Limb (tissue), 2 donors: ENCODE measurements around the gene PITPNM1.
"Not testable (repeated sequence)": the region's sequence is repeated elsewhere in the genome, so short reads cannot be mapped to it uniquely, and the experiment has no call there.

ENCODE experiments used
- DNase-seq, 2 donors: peaks; one replicate each; pipeline ENCODE4 v3.0.0-alpha.2; 2016; ENCODE audit errors: extremely low spot score in 2 of 2

Gene PITPNM1

GRCh38 chr11:67489885-67490726 lies 15.1 kb downstream of the PITPNM1 start:
- peak in 1 of 2 donors; percentile 27 for DNase-seq

GRCh38 chr11:67489203-67489884 lies 15.8 kb downstream of the PITPNM1 start:
- DNase-seq: no peak

DNA sequence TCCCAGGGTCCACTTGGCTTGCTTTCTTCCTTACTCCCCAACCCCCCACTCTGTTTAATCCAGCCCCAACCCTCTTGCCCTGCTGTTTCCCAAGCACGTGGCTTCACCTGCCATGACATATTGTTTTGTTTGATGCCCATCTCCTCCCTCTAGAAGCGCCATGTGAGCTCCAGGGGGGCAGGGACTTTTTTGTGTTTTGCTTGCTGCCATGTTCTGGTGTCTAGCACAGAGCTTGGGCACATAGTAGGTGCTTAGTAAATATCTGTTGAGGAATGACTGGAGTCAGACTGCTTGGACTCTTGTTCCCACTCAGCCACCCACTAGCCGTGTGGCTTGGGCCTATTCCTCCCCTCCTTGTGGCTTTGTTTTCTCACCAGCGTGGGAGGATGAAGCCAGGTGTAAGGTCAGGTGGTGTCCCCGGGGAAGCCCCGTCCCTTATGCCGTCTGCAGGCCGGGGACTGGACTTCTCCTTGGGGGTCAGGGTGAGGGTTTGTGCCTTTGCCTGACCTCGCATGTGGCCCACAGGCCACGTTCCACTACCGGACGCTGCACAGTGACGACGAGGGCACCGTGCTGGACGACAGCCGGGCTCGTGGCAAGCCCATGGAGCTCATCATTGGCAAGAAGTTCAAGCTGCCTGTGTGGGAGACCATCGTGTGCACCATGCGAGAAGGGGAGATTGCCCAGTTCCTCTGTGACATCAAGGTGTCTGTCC lies 18.5 kb downstream of the PITPNM1 start:
- DNase-seq: no peak

- not testable (repeated sequence) for DNase-seq
Observed at GRCh38 chr11:67485873-67486361, 19.2 kb downstream of the PITPNM1 start.

DNA sequence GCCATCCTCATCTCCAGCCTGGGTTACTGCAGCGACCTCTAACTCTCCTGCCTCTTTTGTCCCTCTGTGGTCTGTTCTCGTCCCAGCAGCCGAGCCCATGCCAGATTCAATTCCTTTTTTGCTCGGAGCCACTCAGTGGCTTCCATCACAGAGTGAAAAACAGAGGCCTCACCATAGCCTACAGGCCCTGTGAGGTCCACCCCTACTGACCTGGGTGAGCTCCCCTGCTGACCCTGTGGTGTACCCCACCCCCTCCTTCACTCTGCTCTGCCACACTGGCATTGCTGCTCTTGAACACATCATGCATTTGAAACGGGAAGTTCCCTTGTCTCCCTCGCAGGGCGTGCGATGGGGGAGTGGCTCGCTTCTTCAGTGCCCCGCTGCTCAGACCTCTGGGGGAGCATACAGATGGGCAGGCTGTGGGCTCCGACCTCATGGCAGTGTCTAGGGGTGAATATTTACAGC lies 20.3 kb downstream of the PITPNM1 start:
- DNase-seq: peak in 1 of 2 donors; percentile 25

GRCh38 chr11:67483831-67484665 lies 21.1 kb downstream of the PITPNM1 start:
- no peak for DNase-seq

- peak; percentile 97 to 98 for DNase-seq
Observed at GRCh38 chr11:67482827-67483798, 22.1 kb downstream of the PITPNM1 start, which contains the start of gene AIP. AIP (plus strand) TSS chr11:67483026; CDS start chr11:67483159, 133 bp downstream.

DNA sequence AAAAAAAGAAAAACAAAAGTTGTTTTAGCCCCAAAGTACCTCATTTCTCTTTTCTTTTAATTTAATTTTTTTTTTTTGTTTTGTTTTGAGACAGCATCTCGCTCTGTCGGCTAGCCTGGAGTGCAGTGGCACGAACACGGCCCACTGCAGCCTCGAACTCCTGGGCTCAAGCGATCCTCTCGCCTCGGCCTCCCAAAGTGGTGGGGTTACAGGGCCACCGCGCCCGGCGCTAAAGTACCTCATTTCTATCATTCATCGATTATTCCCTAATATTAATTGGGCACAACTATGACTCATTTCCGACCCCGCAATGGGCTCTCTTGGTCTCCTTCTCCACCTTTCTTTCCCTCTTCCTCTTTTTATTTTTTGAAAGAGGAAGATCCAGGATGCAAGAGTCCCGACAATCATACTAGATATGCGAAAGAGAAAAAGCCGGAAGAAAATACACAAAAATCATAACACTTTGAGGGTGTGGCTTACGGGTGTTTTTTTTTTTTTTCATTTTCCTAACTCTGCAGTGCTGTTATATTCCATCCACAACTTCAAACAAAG lies 22.8 kb downstream of the PITPNM1 start:
- DNase-seq: no peak

DNA sequence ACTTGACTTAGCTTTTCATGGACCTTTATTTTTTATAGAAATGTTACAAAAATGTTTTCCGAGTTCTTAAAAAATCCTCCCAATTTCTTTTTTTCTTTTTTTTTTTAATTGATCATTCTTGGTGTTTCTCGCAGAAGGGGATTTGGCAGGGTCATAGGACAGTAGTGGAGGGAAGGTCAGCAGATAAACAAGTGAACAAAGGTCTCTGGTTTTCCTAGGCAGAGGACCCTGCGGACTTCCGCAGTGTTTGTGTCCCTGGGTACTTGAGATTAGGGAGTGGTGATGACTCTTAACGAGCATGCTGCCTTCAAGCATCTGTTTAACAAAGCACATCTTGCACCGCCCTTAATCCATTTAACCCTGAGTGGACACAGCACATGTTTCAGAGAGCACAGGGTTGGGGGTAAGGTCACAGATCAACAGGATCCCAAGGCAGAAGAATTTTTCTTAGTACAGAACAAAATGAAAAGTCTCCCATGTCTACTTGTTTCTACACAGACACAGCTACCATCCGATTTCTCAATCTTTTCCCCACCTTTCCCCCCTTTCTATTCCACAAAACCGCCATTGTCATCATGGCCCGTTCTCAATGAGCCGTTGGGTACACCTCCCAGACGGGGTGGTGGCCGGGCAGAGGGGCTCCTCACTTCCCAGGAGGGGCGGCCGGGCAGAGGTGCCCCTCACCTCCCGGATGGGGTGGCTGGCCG lies 27.7 kb downstream of the PITPNM1 start:
- DNase-seq: not testable (repeated sequence)

GRCh38 chr11:67476692-67477091 lies 28.5 kb downstream of the PITPNM1 start:
- DNase-seq: not testable (repeated sequence)

GRCh38 chr11:67472882-67473281 lies 32.3 kb downstream of the PITPNM1 start:
- DNase-seq: no peak

DNA sequence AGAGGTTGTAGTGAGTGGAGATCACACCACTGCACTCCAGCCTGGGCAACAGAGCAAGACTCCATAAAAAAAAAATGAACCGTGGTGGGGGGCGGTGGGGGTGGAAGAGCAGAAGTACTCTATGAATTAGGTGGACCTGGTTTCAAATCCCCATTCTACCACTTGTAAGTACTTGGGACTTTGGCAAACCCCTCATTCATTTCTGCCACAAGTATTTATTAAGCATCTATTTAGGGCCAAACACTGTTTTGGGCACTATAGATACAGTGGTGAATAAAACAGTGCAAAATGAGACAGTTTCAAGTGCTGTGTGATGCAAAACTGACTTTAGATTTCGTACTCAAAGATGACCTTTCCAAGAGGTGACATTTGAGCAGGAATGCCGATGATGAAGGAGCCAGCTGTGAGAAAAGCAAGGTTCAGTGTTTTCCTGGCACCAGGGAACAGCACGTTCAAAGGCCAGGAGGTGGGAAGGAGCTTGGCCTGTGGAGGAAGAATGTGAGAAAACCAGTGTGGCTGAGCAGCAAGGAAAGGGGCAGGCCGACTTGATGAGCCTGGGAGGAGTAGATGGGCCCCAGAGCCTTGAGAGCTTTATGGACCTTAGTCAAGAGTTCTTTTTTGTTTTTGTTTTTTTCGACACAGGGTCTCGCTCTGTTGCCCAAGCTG lies 34.7 kb downstream of the PITPNM1 start:
- no peak for DNase-seq

DNA sequence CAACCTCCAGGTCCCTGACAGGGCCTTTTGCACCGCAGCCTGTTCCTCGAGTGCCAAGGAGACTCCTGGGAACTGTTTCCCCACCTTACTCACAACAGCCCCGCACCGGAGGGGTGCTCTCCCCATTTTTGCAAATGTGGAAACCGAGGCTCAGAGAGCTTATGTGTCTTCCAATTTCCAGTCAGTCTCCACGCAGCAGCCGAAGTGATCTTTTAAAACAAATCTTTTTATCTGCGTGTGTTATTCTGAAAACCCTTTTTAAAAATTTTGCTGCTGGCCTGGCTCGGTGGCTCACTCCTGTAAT lies 35.7 kb downstream of the PITPNM1 start:
- DNase-seq: no peak

DNA sequence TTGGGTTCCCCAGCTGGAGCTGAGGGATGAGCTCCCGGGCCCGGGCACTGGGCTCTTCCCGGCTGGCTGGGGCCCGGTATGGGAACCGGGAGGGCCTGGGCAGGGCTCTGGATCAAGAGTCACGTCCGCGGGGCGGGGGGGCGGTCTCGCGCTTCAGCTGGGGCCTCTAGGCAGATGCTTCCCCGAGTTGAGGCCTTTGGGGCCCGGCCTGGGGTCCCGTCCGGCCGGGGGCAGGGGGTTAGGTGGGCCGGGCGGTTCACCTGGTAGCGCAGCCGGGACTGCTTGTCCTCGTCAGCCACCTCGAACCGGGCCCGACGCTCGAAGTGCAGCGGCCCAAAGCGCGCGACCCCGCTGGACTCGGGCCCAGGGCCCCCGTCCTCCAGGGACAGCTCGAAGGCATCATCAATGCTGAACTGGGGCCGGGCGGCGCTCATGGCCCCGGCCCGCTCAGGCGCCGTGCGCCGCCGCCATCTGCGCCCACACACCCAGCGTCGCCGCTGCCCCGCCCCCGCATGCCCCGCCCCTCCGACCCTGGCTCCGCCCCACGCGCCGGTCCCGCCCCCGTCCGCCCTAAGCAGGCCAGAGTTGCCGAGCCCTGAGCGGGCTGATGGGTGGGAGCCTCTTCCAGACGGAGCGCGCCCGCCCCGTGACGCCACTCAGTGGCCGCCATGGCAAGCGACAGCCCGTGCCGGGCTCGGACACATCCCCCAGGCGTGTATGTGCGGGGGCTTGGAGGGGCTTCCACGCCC lies 36.2 kb downstream of the PITPNM1 start, which contains the start of gene TMEM134:
TMEM134 (minus strand) TSS at position 493 of the 749 bp plus-strand sequence; CDS start at position 434, 59 bp downstream.
- peak; percentile 92 to 97 for DNase-seq

GRCh38 chr11:67468456-67468758 lies 36.8 kb downstream of the PITPNM1 start:
- no peak for DNase-seq

DNA sequence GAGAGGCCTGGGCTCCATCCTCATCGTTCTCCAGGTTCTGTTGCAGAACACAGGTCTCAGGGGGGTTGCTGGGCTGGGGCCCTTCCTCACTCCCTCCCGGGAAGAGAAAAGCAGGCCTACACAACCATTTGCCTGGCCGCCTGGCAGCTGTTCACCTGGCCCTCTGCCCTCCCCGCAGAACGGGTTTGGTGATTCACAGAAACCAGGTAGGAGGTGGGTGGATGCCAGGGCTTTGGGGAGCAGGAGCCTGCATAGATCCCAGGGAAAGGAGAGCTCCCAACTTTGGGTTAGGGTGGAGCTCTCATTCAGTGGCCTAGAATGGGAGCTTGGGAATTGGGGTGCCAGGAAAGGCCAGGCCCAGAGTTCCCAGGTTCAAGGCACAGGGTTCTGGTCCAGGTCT lies 37.1 kb downstream of the PITPNM1 start:
- no peak for DNase-seq

DNA sequence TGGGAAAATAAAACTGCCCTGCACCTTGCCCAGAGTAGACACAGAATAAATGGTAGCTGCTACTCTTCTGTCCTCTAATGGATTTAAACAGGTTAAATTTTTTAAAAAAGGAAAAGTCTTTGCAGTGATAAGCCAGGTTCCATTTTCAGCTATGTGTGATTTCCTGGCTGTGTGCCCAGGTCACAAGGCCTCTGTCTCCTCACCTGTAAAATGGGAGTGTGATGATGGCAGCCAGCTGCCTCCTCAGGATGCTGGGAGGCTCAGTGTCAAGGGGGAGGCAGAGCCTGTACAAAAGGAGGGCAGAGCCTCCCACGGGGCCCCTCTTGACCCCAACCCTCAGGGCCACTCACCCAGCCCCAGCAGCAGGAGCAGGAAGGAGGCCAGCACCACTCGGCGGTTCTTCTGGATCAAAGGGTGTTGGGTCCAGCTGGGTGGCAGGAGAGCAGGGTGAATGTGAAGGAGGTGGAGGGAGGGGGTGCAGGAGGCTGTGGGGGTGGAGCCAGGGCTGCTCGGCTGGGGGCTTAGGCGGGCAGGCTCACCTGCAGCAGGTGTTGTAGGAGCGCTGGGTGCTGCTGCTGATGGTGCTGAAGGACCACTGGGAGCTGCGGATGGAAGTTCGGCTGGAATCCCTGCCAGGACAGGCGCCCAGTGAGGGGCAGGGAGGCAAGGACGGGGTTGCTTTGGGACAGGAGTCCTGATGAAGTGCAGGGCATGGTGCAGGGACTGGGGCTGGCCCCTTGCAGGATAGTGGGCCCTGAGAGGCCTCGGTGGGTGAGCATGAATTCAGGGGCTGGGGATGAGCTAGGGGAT lies 38.0 kb downstream of the PITPNM1 start:
- no peak for DNase-seq
